ENCODE results near the gene DLD. TPM values are rescaled to one million over a fixed set of nuclear protein-coding genes. Genes with fewer than 3 reads are reported as not detected.

DLD gene
- total and polyA plus RNA-seq, 2 experiments from 2014 or later = 84.9 to 129 TPM

DNA sequence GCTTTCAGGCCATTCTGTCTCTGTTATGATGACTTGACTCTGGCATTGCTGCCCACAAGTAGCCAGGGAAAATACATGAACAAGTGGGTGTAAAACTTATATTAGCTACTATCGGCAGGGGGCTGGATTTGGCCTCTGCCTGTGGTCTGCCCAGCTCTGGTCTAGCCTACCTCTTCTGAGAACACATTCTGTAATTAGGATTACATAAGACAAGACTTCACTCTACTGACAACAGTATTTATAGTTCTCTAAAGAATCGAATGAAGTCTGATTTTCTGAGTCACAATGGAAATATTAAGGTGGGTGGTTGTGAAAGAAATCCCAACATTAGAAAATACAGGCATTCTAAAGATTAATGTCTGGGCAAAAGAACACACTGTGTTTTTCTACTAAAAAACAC lies 55.5 kb downstream of the DLD start:
- Histone ChIP-seq H4K20me1 (ENCODE audit: insufficient read depth, poor library complexity, severe bottlenecking) (no peaks in the 10 kb centered on the region), H3K4me1 (ENCODE audit: insufficient read depth) (peaks cover 10% of the 10 kb centered on the region), H3K79me2 (peaks cover 4% of the 10 kb centered on the region), H3K9me2 (replicated peaks; ENCODE audit: insufficient read depth) (no peaks in the 10 kb centered on the region), H3K36me3 (replicated peaks; ENCODE audit: insufficient read depth, low read depth) (no peaks in the 10 kb centered on the region), H3K27me3 (no peaks in the 10 kb centered on the region), H2AFZ (no peak overlapping the region), H3K4me2 (no peak overlapping the region), H3K9me3 (ENCODE audit: low read depth) (no peaks in the 10 kb centered on the region), H3K27ac (peak overlapping the region; percentile 6), H3K4me3 (no peak overlapping the region)
- WGBS (ENCODE audit: low lambda C conversion rate, missing lambda C conversion rate) = 83% methylated on average over 2 of the region's 2 CpGs
- no peak for TF ChIP-seq EZH2 (IDR thresholded peaks at IDR 0.05; ENCODE audit: borderline replicate concordance)
- TF ChIP-seq, protein P1, sequence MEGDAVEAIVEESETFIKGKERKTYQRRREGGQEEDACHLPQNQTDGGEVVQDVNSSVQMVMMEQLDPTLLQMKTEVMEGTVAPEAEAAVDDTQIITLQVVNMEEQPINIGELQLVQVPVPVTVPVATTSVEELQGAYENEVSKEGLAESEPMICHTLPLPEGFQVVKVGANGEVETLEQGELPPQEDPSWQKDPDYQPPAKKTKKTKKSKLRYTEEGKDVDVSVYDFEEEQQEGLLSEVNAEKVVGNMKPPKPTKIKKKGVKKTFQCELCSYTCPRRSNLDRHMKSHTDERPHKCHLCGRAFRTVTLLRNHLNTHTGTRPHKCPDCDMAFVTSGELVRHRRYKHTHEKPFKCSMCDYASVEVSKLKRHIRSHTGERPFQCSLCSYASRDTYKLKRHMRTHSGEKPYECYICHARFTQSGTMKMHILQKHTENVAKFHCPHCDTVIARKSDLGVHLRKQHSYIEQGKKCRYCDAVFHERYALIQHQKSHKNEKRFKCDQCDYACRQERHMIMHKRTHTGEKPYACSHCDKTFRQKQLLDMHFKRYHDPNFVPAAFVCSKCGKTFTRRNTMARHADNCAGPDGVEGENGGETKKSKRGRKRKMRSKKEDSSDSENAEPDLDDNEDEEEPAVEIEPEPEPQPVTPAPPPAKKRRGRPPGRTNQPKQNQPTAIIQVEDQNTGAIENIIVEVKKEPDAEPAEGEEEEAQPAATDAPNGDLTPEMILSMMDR (IDR thresholded peaks at IDR 0.05; ENCODE audit: poor library complexity) = no peak
- TF ChIP-seq EZH2phosphoT487 (IDR thresholded peaks at IDR 0.05; ENCODE audit: low read depth, severe bottlenecking, unreplicated experiment) = no peak
- no peak for DNase-seq (ENCODE audit: low spot score)

DNA sequence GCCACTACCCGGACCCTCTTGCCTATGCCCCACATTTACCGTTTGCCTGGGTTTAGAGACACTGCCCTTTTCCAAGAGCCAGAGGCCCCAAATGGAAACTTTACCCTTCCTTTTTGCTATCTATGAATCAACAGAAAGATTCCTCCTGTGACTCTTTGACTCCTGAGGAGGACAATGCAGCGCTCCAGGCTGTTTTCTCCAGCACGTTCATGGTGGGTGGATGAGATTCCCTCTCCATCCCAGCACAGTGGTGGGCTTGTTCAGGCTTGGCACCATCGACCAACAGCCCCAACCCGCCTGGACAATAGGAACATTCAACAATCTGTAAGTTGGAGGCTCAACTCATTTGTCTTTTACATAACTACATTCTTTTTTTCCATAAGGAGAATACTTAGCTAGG lies 55.9 kb downstream of the DLD start:
- H3K27me3 ChIP-seq = no peaks in the 10 kb centered on the region
- H4K20me1 ChIP-seq (ENCODE audit: insufficient read depth, poor library complexity, severe bottlenecking) = no peaks in the 10 kb centered on the region
- H3K36me3 ChIP-seq (replicated peaks; ENCODE audit: insufficient read depth, low read depth) = no peaks in the 10 kb centered on the region
- H3K4me2 ChIP-seq = no peak overlapping the region
- WGBS (ENCODE audit: low lambda C conversion rate, missing lambda C conversion rate) = 84% methylated on average over 6 of the region's 6 CpGs
- H3K4me1 ChIP-seq (ENCODE audit: insufficient read depth) = peaks cover 15% of the 10 kb centered on the region
- H3K4me3 ChIP-seq = no peak overlapping the region
- DNase-seq (ENCODE audit: low spot score) = no peak
- peak overlapping the region; percentile 6 for H3K27ac ChIP-seq
- no peak overlapping the region for H2AFZ ChIP-seq
- TF ChIP-seq, protein P1 (IDR thresholded peaks at IDR 0.05; ENCODE audit: poor library complexity) = no peak
- TF ChIP-seq EZH2 (IDR thresholded peaks at IDR 0.05; ENCODE audit: borderline replicate concordance) = no peak
- no peak for TF ChIP-seq EZH2phosphoT487 (IDR thresholded peaks at IDR 0.05; ENCODE audit: low read depth, severe bottlenecking, unreplicated experiment)
- no peaks in the 10 kb centered on the region for H3K9me2 ChIP-seq (replicated peaks; ENCODE audit: insufficient read depth)
- peaks cover 4% of the 10 kb centered on the region for H3K79me2 ChIP-seq
- H3K9me3 ChIP-seq (ENCODE audit: low read depth) = no peaks in the 10 kb centered on the region

DNA sequence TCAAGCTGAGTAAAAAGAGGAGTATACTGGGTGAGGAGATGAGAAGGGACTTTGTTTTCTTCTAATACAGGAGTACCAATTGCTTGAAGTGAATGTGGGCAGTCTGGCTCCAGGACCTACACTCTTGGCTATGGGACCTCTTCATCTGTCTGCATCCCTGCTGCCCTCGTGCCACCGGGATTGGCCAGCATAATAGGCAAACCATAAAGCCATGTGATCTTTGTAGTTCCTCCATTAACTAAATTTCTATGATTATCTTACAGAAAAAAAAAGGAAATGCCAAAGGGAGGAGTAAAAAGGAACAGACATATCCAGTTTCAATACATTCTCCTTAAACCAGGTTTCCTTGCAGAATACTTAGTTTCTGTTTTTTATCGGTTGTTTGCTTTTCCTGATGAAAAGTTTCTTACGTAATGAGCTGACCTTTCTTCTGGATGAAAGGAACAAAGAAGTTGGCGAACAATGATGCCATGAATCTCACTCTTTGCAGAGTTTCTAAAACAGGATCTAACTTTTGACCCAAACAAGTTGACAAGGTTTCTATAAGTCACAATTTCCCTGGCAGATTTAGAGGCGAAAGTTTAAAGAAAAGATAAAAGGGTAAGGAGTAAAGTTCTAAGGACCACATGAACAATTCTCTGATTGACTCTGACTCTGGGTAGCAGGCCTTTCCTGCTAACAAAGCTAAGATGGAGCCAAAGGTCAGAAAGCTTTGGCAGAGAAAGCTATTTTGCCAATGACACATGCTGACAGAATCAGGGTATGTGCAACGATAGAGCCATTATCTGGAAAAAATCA lies 57.9 kb downstream of the DLD start:
- Histone ChIP-seq H3K79me2 (peaks cover 2% of the 10 kb centered on the region), H3K4me1 (ENCODE audit: insufficient read depth) (peaks cover 34% of the 10 kb centered on the region), H3K9me2 (replicated peaks; ENCODE audit: insufficient read depth) (no peaks in the 10 kb centered on the region), H3K9me3 (ENCODE audit: low read depth) (no peaks in the 10 kb centered on the region), H3K27ac (peak overlapping the region; percentile 65), H3K36me3 (replicated peaks; ENCODE audit: insufficient read depth, low read depth) (no peaks in the 10 kb centered on the region), H2AFZ (no peak overlapping the region), H3K27me3 (no peaks in the 10 kb centered on the region), H3K4me2 (no peak overlapping the region), H4K20me1 (ENCODE audit: insufficient read depth, poor library complexity, severe bottlenecking) (no peaks in the 10 kb centered on the region), H3K4me3 (no peak overlapping the region)
- no peak for DNase-seq (ENCODE audit: low spot score)
- TF ChIP-seq EZH2 (IDR thresholded peaks at IDR 0.05; ENCODE audit: borderline replicate concordance) (no peak), EZH2phosphoT487 (IDR thresholded peaks at IDR 0.05; ENCODE audit: low read depth, severe bottlenecking, unreplicated experiment) (no peak)
- TF ChIP-seq, protein P1 (IDR thresholded peaks at IDR 0.05; ENCODE audit: poor library complexity) = no peak
- 56% methylated on average over 7 of the region's 7 CpGs for WGBS (ENCODE audit: low lambda C conversion rate, missing lambda C conversion rate)
